ENCODE results near the gene TCP11X1. TPM values are rescaled to one million over a fixed set of nuclear protein-coding genes. Genes with fewer than 3 reads are reported as not detected.
"Not testable (repeated sequence)": the region's sequence is repeated elsewhere in the genome, so short reads cannot be mapped to it uniquely, and the experiment has no call there.

Gene TCP11X1
- total and polyA plus RNA-seq, 9 of the 15 experiments (the other 6 are each of a cell fraction or from before 2014, with no cell fraction given): not detected

- TF ChIP-seq RCOR1 (IDR thresholded peaks at IDR 0.05; ENCODE audit: borderline replicate concordance in 1 of 2, low read depth in 2 of 2, low read length in 2 of 2) (no peak), ZNF146 (CRISPR knock-in tag; IDR thresholded peaks at IDR 0.05; ENCODE audit: unreplicated experiment) (peak; percentile 80)
Observed at GRCh38 chrX:102185967-102186720, 29.0 kb upstream of the TCP11X1 start (continued).

GRCh38 chrX:102207940-102208339 lies 7.2 kb upstream of the TCP11X1 start:
- H3K4me3 ChIP-seq; H3K9me3 ChIP-seq (replicated peaks; ENCODE audit: control insufficient read depth, insufficient read depth, low read depth, low read length); H3K4me1 ChIP-seq (replicated peaks in 1 of 2; ENCODE audit: control insufficient read depth in 2 of 2, insufficient read depth in 2 of 2, low read length in 2 of 2); ATAC-seq; H3K79me2 ChIP-seq (ENCODE audit: control insufficient read depth, insufficient read depth, low read length); H3K9ac ChIP-seq (ENCODE audit: insufficient read depth in 1 of 2, low read depth in 2 of 2, low read length in 2 of 2); DNase-seq (ENCODE audit: extremely low read depth in 1 of 4, low spot score in 3 of 4); FAIRE-seq; intact Hi-C loops (cut with micrococcal nuclease); H2AFZ ChIP-seq (ENCODE audit: low read depth, low read length); BruUV-seq (replicated peaks); H3K4me2 ChIP-seq (ENCODE audit: insufficient read depth, low read length); POLR2A ChIA-PET; H3K9me1 ChIP-seq (ENCODE audit: control insufficient read depth, insufficient read depth, low read length); CTCF ChIA-PET (ENCODE audit: low intra/inter-chr PET ratio); H3K27me3 ChIP-seq (ENCODE audit: control insufficient read depth in 2 of 2, insufficient read depth in 2 of 2, low read length in 2 of 2); H3K36me3 ChIP-seq (ENCODE audit: control insufficient read depth, insufficient read depth, low read length); H3K27ac ChIP-seq (ENCODE audit: extremely low read depth, low read depth, low read length); in situ Hi-C loops (cut with MboI); H4K20me1 ChIP-seq (replicated peaks; ENCODE audit: control insufficient read depth, insufficient read depth, low read length): not testable (repeated sequence)
- no CpG with 5 or more reads among the region's 5 CpGs for WGBS (ENCODE audit: insufficient coverage, low coverage, missing lambda C conversion rate)

GRCh38 chrX:102216497-102216896 lies 1.4 kb downstream of the TCP11X1 start:
- intact Hi-C loops (cut with micrococcal nuclease); in situ Hi-C loops (cut with MboI); H3K9ac ChIP-seq (ENCODE audit: insufficient read depth in 1 of 2, low read depth in 2 of 2, low read length in 2 of 2); H3K36me3 ChIP-seq (ENCODE audit: control insufficient read depth, insufficient read depth, low read length); CTCF ChIA-PET (ENCODE audit: low intra/inter-chr PET ratio); H3K4me2 ChIP-seq (ENCODE audit: insufficient read depth, low read length); H3K27ac ChIP-seq (ENCODE audit: extremely low read depth, low read depth, low read length); H3K9me1 ChIP-seq (ENCODE audit: control insufficient read depth, insufficient read depth, low read length); H2AFZ ChIP-seq (ENCODE audit: low read depth, low read length); H3K27me3 ChIP-seq (ENCODE audit: control insufficient read depth in 2 of 2, insufficient read depth in 2 of 2, low read length in 2 of 2); H3K4me3 ChIP-seq; DNase-seq (ENCODE audit: extremely low read depth in 1 of 4, low spot score in 3 of 4); H4K20me1 ChIP-seq (replicated peaks; ENCODE audit: control insufficient read depth, insufficient read depth, low read length); H3K79me2 ChIP-seq (ENCODE audit: control insufficient read depth, insufficient read depth, low read length); H3K4me1 ChIP-seq (replicated peaks in 1 of 2; ENCODE audit: control insufficient read depth in 2 of 2, insufficient read depth in 2 of 2, low read length in 2 of 2); H3K9me3 ChIP-seq (replicated peaks; ENCODE audit: control insufficient read depth, insufficient read depth, low read depth, low read length); POLR2A ChIA-PET; FAIRE-seq; BruUV-seq (replicated peaks): not testable (repeated sequence)
- no CpG with 5 or more reads among the region's 3 CpGs for WGBS (ENCODE audit: insufficient coverage, low coverage, missing lambda C conversion rate)
- peak; percentile 54; the same call in 1 of the 3 replicates for ATAC-seq

GRCh38 chrX:102235678-102236077 lies 20.6 kb downstream of the TCP11X1 start:
- H3K4me3 ChIP-seq; H3K9me1 ChIP-seq (ENCODE audit: control insufficient read depth, insufficient read depth, low read length); POLR2A ChIA-PET; H3K9ac ChIP-seq (ENCODE audit: insufficient read depth in 1 of 2, low read depth in 2 of 2, low read length in 2 of 2); H2AFZ ChIP-seq (ENCODE audit: low read depth, low read length); intact Hi-C loops (cut with micrococcal nuclease); H3K27me3 ChIP-seq (ENCODE audit: control insufficient read depth in 2 of 2, insufficient read depth in 2 of 2, low read length in 2 of 2); H3K4me2 ChIP-seq (ENCODE audit: insufficient read depth, low read length); H3K4me1 ChIP-seq (replicated peaks in 1 of 2; ENCODE audit: control insufficient read depth in 2 of 2, insufficient read depth in 2 of 2, low read length in 2 of 2); FAIRE-seq; in situ Hi-C loops (cut with MboI); H3K36me3 ChIP-seq (ENCODE audit: control insufficient read depth, insufficient read depth, low read length); H4K20me1 ChIP-seq (replicated peaks; ENCODE audit: control insufficient read depth, insufficient read depth, low read length); BruUV-seq (replicated peaks); ATAC-seq; CTCF ChIA-PET (ENCODE audit: low intra/inter-chr PET ratio); DNase-seq (ENCODE audit: extremely low read depth in 1 of 4, low spot score in 3 of 4); H3K79me2 ChIP-seq (ENCODE audit: control insufficient read depth, insufficient read depth, low read length); H3K27ac ChIP-seq (ENCODE audit: extremely low read depth, low read depth, low read length); H3K9me3 ChIP-seq (replicated peaks; ENCODE audit: control insufficient read depth, insufficient read depth, low read depth, low read length): not testable (repeated sequence)
- WGBS (ENCODE audit: insufficient coverage, low coverage, missing lambda C conversion rate): 0% methylated on average over 4 of the region's 7 CpGs

All from K562 (cell line).